NCI-H1417 treated with DMSO at 0.1 percent for 48 hours (cell line): Measurements from ENCODE around the gene ATP6V1C2.
"Not testable (repeated sequence)": the region's sequence is repeated elsewhere in the genome, so short reads cannot be mapped to it uniquely, and the experiment has no call there.

Experiments
- DNase-seq: peaks from one replicate; lab custom pipeline; 2025; lab: John Stamatoyannopoulos, UW

ATP6V1C2 gene

DNA sequence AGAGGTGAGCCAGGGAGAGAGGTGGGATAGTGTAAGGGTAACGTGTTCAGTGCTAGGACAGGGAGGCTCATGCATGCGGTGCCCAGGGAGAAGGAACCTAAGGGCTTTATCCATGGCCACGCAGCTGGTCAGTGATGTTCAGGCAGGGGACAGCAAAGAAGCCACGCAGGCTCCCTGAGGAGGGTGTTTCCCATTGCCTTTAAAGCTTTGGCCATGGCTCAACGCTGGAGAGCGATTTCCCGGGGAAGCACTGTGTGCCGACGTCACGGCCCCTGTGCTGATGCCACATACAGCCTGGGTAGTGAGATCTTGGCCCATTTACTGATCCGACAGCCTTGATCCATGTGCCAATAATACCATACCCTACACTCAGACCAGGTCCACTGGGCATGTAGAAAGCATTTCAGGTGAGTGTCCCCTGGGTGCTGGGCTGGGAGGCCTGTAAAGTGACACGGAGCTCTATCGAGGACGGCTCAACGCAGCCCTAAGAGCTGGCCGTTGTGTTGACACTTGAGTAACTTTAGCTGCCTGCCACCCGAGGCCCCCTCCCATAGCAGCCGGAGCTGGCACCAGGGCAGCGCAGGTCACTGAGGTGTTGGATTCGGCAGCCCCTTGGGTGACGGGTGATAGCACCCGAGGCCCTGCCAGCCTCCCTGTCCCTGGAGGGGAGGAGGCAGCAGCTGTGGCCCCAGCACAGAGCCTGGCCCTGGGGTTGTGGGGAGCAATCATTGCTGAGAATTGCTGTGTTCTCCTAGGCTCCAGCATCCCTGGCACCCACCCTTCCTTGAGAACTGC lies 49.7 kb downstream of the ATP6V1C2 start:
- no peak for DNase-seq

- DNase-seq, result no peak
Observed at GRCh38 chr2:10771786-10772185, 50.4 kb downstream of the ATP6V1C2 start.

DNA sequence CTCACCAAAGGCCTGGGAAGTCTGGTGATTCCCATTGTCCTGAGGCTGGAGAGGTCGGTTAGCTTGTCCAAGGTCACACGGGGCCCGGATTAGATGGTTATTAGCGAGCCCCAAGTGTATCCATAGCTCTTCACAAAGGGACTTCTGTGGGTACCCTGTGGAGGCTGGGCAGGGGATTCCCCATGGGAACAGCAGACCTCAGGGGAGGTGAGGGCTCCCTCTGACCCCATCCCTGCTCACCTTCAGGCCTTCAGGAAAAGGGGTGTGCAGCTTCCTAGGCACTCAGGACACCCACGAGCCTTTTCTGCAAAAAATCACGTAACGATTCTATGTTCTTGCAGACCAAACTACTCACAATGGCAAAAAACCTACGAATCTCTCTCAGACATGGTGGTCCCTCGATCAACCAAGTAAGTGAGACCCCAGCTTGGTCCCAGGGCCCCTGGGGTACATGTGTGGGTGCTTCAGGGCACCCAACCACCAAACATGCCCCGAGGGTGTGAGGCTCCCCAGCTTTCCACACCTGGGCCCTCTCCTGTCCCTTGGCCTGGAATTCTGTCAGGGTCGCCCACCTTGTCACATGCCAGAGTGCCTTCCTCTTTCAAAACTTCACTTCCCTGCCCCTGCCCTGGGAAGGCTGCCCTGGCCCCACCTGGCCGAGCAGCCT lies 50.9 kb downstream of the ATP6V1C2 start:
- DNase-seq, result no peak

GRCh38 chr2:10772868-10773215 lies 51.4 kb downstream of the ATP6V1C2 start:
- no peak for DNase-seq

DNA sequence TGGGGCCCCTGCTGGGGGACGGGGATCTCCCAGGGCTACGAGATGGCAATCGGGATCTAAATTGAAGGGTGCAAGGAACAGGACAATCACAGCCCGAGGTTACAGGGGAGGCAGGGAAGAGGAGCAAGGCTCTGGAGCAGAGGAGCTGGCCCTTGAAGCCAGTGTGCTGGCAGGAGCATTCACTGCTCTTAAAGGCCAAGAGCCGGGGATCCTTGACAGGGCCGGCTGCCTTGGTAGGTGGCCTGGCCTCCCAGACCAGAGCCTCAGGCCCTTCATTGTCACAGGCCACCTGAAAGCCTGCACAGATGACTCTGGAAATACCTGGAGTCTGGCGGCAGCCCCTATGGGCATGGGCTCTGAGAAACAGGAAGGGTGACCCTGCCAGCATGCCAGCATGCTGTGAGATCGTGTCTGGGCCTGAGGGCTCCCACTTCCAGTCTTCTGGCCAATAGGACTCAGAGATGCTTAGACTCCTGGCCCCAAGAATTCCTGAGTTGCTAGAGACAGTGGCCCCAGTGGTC lies 52.5 kb downstream of the ATP6V1C2 start:
- no peak for DNase-seq

DNA sequence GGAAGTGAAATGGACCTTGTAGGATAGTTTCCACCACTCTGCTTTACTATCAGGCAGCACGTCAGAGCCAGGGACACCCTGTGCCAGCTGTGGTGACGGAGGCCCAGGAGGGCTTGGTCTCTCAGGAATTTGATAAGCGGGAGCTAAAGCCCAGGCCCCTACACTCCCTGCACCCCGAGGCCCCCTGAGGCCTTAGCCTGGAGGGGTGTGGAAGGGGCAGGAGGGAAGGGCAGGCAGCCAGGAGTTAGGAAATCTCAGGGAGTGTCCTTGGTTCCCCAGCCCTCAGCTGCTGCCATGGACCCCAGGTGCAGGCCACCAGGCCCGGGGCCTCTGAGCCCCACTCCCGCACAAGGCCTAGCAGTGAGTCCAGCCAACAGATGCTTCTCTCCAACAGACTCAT lies 53.0 kb downstream of the ATP6V1C2 start:
- no peak for DNase-seq

- DNase-seq, result no peak
Observed at GRCh38 chr2:10775021-10775780, 53.8 kb downstream of the ATP6V1C2 start.

GRCh38 chr2:10775831-10776230 lies 54.4 kb downstream of the ATP6V1C2 start:
- DNase-seq, result no peak

GRCh38 chr2:10776231-10776977 lies 55.0 kb downstream of the ATP6V1C2 start:
- DNase-seq, result no peak

GRCh38 chr2:10777111-10777841 lies 55.8 kb downstream of the ATP6V1C2 start:
- no peak for DNase-seq

DNA sequence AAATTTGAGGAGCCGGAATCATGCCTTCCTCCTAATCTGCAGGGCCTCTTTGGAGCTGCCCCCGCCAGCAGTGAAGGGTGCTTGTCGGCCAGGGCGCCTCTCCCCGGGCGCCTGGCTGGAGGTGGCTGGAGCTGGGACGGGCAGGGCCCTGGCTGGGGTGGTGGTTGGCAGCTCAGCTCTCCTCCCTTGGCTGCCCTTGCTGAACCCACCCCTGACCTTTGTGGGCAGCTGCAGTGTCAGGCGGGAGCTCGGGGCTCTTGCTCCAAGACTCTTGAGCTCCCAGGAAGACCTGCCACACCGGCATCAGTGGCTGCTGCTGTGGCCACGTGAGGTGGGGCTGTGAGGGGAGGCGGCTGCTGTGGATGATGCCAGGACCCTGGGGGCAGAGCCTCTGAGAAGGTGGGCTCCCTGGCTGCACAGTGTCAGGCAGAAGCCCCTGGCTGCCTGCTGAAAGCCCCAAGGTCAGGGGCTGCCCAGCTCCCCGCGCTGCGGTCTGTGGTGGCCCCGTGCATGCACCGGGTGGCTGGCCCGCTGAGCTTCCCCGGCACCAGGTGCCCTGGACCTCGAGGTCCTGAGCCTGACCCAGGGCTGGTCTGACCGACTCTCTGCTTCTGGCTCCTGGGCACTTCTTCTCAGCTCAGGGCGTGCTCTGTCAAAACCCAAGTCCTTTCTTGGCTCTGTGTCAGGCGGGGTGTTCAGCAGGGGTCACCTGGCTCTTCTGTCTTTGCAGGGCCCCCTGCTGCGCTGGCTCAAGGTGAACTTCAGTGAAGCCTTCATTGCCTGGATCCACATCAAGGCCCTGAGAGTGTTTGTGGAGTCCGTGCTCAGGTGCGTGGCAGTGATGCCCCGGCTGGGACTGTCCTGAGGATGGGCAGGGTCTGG lies 56.7 kb downstream of the ATP6V1C2 start:
- DNase-seq, result no peak

- DNase-seq, result no peak
Observed at GRCh38 chr2:10778724-10779115, 57.3 kb downstream of the ATP6V1C2 start.

GRCh38 chr2:10779776-10780490 lies 58.5 kb downstream of the ATP6V1C2 start:
- DNase-seq, result no peak

DNA sequence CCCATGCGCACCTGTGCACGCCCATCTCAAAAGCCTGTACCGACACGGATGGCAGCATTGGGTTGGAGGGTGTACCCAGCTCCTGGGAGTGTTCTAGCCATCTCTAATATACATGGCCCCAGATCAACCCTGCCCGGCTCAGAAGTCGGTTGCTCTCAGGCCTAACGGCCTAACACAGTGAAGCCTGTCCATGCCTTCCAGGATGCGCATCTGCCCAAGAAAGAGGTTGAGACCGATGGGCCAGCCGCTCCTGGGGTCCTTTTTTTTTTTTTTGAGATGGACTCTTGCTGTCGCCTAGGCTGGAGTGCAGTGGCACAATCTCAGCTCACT lies 59.0 kb downstream of the ATP6V1C2 start:
- DNase-seq, result no peak

- DNase-seq, result not testable (repeated sequence)
Observed at GRCh38 chr2:10780821-10781220, 59.4 kb downstream of the ATP6V1C2 start.

GRCh38 chr2:10781746-10782145 lies 60.3 kb downstream of the ATP6V1C2 start:
- DNase-seq, result no peak

- DNase-seq, result no peak
Observed at GRCh38 chr2:10783421-10783820, 62.0 kb downstream of the ATP6V1C2 start.

DNA sequence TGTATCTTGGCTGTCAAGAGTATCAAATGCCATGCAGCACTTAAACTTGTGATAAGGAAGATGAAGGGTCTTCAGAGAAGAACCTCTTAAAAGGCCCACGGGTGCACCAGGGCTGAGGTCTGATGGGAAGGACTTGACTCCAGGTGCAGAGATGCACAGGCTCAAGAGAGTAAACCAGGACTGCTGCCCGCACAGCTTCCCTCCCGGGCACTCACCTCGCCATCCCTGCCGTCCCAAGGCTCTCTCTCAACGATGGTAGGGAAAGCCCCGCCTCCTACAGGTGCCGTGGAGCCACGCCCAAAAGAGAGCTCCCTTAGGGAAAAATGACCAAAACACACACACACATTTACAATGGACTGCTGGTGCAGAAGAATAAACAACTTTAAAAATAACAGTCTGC lies 63.3 kb downstream of the ATP6V1C2 start:
- no peak for DNase-seq

DNA sequence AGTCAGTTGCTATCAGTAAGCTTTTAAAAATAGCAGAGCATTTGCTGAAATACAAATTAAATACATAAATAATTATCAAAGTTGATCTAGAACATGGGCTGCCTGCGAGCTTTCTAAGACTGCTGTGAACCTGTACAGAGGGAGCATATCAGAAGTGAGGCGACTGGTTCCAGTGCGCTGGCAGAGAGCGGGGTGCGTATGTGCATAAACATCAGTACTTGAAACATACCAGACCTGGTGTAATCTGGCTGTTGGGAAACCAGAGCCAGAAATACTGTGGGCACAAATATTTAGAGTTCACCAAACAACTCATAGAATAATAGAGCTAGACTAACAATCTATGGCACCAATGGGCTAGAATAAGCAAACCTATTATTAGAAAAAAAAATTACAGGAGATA lies 63.8 kb downstream of the ATP6V1C2 start:
- DNase-seq, result no peak
